COLO668 (cell line): ENCODE measurements around the gene SBNO2.

ENCODE experiments used
- DNase-seq: peaks from one replicate; lab custom pipeline; 2025; ENCODE audit not compliant: unreplicated experiment; lab: John Stamatoyannopoulos, UW

Gene SBNO2, protein sequence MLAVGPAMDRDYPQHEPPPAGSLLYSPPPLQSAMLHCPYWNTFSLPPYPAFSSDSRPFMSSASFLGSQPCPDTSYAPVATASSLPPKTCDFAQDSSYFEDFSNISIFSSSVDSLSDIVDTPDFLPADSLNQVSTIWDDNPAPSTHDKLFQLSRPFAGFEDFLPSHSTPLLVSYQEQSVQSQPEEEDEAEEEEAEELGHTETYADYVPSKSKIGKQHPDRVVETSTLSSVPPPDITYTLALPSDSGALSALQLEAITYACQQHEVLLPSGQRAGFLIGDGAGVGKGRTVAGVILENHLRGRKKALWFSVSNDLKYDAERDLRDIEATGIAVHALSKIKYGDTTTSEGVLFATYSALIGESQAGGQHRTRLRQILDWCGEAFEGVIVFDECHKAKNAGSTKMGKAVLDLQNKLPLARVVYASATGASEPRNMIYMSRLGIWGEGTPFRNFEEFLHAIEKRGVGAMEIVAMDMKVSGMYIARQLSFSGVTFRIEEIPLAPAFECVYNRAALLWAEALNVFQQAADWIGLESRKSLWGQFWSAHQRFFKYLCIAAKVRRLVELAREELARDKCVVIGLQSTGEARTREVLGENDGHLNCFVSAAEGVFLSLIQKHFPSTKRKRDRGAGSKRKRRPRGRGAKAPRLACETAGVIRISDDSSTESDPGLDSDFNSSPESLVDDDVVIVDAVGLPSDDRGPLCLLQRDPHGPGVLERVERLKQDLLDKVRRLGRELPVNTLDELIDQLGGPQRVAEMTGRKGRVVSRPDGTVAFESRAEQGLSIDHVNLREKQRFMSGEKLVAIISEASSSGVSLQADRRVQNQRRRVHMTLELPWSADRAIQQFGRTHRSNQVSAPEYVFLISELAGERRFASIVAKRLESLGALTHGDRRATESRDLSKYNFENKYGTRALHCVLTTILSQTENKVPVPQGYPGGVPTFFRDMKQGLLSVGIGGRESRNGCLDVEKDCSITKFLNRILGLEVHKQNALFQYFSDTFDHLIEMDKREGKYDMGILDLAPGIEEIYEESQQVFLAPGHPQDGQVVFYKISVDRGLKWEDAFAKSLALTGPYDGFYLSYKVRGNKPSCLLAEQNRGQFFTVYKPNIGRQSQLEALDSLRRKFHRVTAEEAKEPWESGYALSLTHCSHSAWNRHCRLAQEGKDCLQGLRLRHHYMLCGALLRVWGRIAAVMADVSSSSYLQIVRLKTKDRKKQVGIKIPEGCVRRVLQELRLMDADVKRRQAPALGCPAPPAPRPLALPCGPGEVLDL (N-terminal part only)

DNA sequence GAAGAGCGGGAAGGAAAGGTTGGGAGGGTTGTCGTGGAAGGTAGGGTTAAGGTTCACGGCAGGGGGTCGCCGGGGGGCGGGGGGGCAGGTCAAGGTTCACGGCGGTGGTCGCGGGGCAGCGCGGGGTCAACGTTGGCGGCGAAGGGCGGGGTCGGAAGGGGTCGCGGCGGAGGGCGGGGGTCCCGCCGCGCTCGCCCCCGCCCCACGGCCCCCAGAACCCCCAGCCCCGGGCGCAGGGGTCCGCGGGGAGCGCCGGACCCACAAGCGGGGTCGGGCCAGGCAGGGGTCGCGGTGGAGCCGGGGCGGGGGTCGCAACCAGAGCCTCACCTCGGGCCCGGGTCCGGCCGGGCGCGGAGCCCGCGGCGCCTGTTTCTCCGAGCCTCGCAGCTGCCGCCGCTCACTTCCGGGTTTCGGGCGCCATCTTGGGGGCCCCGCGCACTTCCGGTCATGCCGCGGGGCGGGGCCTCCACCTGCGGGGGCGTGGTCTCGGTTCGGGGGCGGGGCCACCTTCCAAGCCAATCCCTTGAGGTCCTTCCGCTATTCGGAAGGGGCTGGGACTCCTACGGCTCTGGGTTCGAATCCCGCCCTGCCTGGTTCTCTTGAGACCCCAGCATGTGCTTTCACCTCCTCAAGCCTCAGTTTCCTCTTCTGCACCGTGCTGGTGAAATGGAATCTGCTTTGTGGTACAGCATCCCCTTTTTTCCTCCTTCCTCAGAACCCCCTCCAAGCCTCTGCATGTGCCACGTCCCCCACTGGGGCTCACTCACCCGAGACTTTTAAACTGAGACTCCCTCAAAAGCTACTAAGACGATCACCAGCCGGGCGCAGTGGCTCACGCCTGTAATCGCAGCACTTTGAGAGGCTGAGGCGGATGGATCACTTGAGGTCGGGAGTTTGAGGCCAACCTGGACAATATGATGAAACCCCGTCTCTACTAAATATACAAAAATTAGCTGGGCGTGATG is at the start of gene SBNO2:
Gene SBNO2 (minus strand): TSS at position 424 of the 965 bp plus-strand sequence. CDS start 19,992 bp downstream, outside the sequence.
- DNase-seq = peak; percentile 88

GRCh38 chr19:1223018-1223855 is 49.2 kb upstream of the SBNO2 start:
- peak; percentile 17 for DNase-seq

DNA sequence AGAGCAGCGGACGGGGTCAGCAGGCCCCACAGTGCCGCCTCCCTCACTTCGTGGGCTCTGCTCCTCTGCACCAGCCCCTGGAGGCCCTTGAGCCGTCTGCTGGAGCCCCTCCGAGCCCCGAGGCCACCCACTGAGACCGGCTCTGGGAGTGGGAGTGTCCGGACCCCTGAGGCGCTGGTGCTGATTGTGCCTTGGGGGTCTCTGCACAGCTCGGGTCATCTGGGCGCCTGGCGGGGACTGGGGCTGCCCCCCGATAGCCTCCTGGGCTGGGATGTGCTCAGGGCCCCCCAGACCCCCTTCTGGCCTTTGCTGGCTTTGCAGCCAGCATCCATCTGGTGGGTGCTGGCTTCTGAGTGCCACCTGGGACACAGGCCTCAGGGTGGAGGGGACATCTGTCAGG is 48.3 kb upstream of the SBNO2 start:
- DNase-seq = no peak

DNA sequence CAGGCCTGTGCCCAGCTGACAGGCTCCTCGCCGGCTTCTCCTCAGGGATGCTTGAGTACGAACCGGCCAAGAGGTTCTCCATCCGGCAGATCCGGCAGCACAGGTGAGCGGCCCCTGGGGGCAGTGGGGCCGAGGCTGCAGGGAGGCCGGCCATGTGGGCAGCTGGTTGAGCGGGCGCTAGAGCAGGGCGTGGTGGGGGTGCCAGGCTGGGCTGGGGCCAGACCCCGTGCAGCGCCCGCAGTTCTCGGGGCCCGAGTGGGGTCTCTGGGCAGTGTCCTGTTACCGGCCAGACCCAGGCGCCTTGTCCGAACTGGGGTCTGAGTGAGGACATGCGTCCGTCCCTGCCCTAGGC is 47.8 kb upstream of the SBNO2 start:
- DNase-seq = no peak

DNA sequence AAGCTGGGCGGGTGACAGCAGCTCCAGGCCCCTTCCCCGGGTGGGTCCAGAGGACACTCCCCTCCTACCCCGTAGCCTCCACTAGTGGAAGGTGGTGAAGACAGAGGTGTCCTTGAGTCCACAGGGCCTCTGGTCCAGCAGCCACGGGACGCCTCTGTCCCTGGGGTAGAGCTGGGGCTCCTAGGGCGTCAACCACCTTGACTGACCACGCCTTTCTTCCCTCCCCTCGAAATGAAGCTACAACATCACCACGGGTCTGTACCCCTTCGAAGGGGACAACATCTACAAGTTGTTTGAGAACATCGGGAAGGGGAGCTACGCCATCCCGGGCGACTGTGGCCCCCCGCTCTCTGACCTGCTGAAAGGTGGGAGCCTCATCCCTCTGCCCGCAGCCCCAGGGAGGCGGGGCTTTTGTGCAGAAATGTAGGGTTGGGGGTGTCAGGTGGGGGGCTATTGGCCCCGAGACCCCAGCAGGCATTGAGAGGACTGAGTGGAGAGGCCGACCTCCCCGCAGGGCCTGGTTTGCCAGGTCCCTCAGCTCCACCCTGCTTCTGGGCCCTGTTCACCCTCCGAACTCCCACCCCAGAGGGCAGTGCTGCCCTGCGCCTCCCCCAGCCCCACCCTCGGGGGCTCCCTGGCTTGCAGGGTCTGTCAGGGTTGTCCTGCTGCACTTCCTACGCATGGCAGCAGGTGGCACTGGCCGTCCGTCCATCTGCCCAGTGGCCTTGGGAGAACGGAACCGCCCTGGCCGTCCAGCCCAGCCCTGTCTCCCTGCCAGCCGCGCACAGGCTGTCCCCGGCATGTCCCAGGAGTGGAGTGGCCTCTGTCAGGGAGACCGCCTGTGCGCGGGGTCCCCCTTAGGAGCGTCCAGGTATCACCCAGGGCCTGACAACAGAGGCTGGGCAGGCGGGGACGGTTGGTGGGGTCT is 47.2 kb upstream of the SBNO2 start:
- DNase-seq = peak; percentile 25

DNA sequence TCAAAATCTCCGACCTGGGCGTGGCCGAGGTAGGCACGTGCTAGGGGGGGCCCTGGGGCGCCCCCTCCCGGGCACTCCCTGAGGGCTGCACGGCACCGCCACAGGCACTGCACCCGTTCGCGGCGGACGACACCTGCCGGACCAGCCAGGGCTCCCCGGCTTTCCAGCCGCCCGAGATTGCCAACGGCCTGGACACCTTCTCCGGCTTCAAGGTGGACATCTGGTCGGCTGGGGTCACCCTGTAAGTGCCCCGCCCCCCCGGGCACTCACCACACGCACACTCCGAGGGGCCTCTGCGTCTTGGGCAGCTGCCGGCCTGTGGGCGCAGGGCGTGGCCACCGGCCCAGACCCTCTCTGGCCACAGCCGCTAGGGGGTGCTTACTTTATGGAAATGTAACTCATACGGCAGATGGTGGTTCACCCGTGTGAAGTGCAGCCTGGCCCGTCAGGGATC is 46.4 kb upstream of the SBNO2 start:
- no peak for DNase-seq

DNA sequence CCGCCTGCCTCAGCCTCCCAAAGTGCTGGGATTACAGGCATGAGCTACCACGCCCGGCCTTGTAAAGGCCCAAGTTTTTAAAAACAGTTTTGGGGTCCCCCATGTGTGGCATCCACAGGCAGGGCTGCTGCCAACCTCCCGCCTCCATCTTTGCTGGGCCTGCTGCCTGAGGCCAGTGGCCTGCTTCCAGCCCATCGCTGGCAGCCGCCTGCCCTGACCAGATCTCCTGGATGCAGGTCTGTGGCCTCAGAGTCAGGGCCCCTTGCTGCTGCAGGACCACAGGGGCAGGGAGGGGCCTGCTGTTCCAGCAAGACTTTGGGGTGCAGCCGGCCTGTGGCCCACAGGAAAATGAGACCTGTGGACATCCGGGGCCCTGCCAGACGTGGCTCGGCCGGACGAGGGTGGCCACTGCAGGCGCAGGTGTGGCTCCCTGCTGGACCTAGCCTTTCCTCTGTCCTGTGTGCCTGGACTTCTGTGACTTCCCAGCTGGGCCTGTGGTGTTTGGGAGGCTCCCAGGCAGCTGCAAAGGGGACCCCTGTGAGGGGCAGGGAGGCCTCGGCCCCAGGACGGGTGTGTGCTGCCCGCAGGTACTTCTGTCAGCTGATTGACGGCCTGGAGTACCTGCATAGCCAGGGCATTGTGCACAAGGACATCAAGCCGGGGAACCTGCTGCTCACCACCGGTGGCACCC is 45.9 kb upstream of the SBNO2 start:
- DNase-seq = no peak

DNA sequence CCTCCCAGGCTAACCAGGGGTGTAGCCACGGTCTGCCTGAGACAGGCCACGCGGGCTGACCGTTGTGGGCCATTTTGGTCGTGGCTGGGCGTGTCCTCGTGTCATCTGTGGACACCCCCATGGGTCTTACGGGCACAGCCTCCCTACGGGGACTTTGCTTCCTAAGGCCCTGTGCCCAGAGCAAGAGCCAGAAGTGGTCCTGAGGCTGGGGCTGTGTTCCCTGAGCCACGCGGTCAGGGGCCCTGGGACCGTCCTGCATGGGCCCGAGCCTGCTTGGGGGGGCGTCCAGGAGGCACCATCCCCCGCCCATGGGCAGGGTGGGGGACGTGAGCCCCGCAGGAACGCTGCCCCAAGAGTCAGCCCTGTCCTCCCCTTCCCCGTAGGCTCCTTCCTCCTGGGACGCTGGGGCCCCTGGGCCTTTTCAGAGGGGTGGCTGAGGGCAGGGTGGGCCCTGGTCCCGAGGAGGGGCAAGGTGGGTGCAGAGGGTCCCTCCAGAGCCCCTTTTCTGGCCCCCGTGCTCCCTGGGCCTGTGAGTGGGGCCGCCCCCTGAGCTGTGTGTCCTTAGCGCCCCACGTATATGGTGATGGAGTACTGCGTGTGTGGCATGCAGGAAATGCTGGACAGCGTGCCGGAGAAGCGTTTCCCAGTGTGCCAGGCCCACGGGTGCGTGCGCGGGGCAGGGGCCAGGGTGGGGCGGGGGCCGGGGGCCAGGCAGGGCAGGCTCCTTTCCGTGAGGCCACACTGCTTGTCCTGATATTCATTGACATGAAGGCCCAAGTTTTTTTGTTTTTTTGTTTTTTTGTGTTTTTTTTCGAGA is 44.9 kb upstream of the SBNO2 start:
- DNase-seq = no peak

- no peak for DNase-seq
Measured at GRCh38 chr19:1217366-1217765, 43.3 kb upstream of the SBNO2 start.

DNA sequence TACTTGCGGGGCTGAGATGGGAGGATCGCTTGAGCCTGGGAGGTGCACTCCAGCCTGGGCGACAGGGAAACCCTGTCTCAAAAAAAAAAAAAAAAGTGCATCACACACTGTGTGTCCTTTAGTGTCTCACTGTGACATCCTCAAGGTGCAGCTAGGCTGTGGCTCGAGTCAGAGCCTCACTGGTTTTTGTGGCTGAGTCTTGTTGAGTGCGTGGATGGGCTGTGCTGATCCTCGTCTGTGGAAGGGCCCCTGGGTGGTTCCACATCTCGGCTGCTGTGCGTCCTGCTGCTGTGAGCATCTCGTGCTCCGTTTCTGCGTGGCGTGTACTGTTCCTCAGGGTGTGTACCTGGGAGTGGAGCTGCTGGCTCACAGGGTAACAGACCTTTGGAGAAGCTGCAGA is 42.7 kb upstream of the SBNO2 start:
- no peak for DNase-seq

DNA sequence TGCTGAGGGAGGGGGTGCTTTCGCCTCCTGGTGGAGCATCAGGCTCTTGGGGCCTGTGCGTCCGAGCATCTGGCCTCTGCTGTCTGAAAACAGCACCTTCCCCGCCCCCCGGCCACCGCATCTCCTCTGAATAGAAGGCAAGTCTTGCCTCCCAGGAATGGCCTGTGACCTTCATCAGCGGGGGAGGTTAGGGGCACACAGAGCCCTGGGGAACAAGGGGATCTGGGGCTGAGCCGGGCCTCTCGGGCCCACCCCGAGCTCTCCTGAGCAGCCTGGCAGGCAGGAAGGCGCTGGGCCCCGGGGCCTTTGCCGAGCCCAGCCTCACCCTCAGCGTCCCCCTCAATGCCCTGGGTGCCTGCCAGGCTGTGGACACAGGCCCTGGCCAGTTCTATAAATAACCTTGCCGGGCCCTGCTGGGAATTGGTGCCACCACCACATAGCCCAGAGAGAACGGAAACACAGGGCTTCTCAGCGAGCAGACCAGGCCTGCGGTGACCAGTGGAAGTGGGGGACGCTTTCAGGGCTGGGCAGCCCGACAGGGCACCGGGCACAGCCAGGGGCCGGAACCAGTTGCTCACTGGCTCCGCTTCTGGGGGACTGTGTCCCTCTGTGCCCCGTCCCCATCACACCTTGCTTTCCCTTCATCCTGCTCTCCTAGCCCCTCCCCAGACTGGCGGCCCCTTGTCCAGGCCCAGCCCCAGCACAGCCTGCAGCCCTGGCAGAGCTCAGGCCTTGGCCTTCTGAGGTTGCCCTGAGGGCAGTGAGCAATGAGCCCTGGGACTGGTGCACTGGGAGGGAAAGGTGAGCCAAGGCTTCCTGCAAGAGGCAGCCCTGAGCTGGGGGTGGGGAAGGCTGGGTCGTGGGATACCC is 41.0 kb upstream of the SBNO2 start:
- DNase-seq = no peak

GRCh38 chr19:1214299-1214861 is 40.3 kb upstream of the SBNO2 start:
- no peak for DNase-seq

- no peak for DNase-seq
Measured at GRCh38 chr19:1213391-1214286, 39.6 kb upstream of the SBNO2 start.

- DNase-seq = no peak
Measured at GRCh38 chr19:1211494-1212234, 37.6 kb upstream of the SBNO2 start.
